ENCODE data around the gene SORT1. TPM values are rescaled to one million over a fixed set of nuclear protein-coding genes. Genes with fewer than 3 reads are reported as not detected.

The SORT1 gene
- total and polyA plus RNA-seq, 2 of the 8 experiments (the other 6 are each of a cell fraction or from before 2014, with no cell fraction given): 18.7 to 69.6 TPM

DNA sequence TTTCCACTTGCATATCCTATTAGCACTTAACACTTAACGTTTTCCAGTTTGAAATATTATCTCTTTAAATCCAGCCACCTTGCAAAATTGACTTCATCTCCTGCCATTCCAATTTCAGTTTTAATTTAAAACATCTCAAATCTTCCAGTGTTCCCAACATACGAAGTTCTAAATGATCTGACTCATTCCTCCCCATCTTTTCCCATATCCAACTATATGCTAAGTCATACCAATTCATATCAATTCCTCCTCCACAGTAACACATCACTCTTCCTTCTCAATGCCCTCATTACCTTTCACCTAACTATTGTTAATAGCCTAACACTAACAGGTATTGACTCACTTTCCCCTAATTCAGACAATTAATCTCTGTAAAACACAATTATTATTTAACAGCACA lies 25.8 kb upstream of the SORT1 start:
- no peak overlapping the region for H3K56ac ChIP-seq (replicated peaks; ENCODE audit: insufficient read length, low read depth, low read length)
- peaks cover 0 to 24% (median 10%) of the 10 kb centered on the region in 4 experiments; a peak in 6 of 8 replicates for H3K36me3 ChIP-seq (ENCODE audit: control insufficient read depth in 2 of 4, insufficient read depth in 4 of 4, low read length in 3 of 4)
- no peak overlapping the region for H3K18ac ChIP-seq (ENCODE audit: extremely low read depth, low read length)
- no peak overlapping the region for H2BK15ac ChIP-seq (ENCODE audit: low read length)
- H2BK5ac ChIP-seq (ENCODE audit: low read depth, low read length): no peak overlapping the region
- H3K79me2 ChIP-seq (ENCODE audit: control insufficient read depth in 1 of 2, insufficient read depth in 2 of 2, low read length in 2 of 2): peaks cover 12 to 59% of the 10 kb centered on the region in 2 experiments
- 89% methylated on average over 2 of the region's 2 CpGs; no CpG with 5 or more reads in 1 of the 2 experiments for WGBS, 2 experiments (ENCODE audit: extremely low coverage in 1 of 2, insufficient coverage in 1 of 2, insufficient read length in 1 of 2, insufficient replicate concordance in 2 of 2, low coverage in 1 of 2, low lambda C conversion rate in 2 of 2, missing lambda C conversion rate in 1 of 2)
- peaks cover 2% of the 10 kb centered on the region for H3K79me1 ChIP-seq (ENCODE audit: low read depth, low read length)
- no peak overlapping the region for H3K14ac ChIP-seq (ENCODE audit: insufficient read length)
- no peaks in the 10 kb centered on the region; a peak in 1 of 7 replicates for H3K4me1 ChIP-seq (replicated peaks in 1 of 4; ENCODE audit: control insufficient read depth in 3 of 4, insufficient read depth in 4 of 4, low read length in 3 of 4)
- no peaks in the 10 kb centered on the region for H3K27me3 ChIP-seq (replicated peaks in 1 of 4; ENCODE audit: control insufficient read depth in 3 of 4, extremely low read depth in 1 of 4, insufficient read depth in 3 of 4, low read length in 3 of 4)
- no peak overlapping the region for H3K23ac ChIP-seq (ENCODE audit: insufficient read length)
- H3K4me2 ChIP-seq (ENCODE audit: insufficient read depth in 1 of 2, low read depth in 2 of 2, low read length in 2 of 2): no peak overlapping the region
- H3K27ac ChIP-seq (ENCODE audit: low read depth, low read length): no peak overlapping the region
- H3K9ac ChIP-seq (replicated peaks in 1 of 4; ENCODE audit: extremely low read depth in 1 of 4, low read depth in 3 of 4, low read length in 3 of 4): no peak overlapping the region
- FAIRE-seq: no peak
- H4K91ac ChIP-seq (replicated peaks; ENCODE audit: insufficient read length, low read length): no peak overlapping the region
- TF ChIP-seq NRF1 (IDR thresholded peaks at IDR 0.05; ENCODE audit: low read depth, low read length) (no peak), HDAC6 (IDR thresholded peaks at IDR 0.05; ENCODE audit: low read depth, low read length) (no peak), SIX5 (IDR thresholded peaks at IDR 0.05; ENCODE audit: low read depth, low read length) (no peak), POU5F1 (IDR thresholded peaks at IDR 0.05; ENCODE audit: low read depth, low read length) (no peak), EP300 (IDR thresholded peaks at IDR 0.05; ENCODE audit: borderline replicate concordance in 1 of 2, low read depth in 2 of 2, low read length in 2 of 2) (no peak), KDM1A (IDR thresholded peaks at IDR 0.05; ENCODE audit: borderline replicate concordance, low read length) (no peak), CREB1 (IDR thresholded peaks at IDR 0.05) (no peak), BACH1 (IDR thresholded peaks at IDR 0.05; ENCODE audit: low read length) (no peak), JUN (IDR thresholded peaks at IDR 0.05; ENCODE audit: low read depth, low read length) (no peak), SAP30 (IDR thresholded peaks at IDR 0.05; ENCODE audit: insufficient read depth, insufficient replicate concordance, low read length) (no peak), NANOG (IDR thresholded peaks at IDR 0.05; ENCODE audit: insufficient read depth, low read depth, low read length, poor library complexity, severe bottlenecking) (no peak), KDM5A (IDR thresholded peaks at IDR 0.05; ENCODE audit: low read length) (no peak), TEAD4 (IDR thresholded peaks at IDR 0.05; ENCODE audit: low read depth, low read length) (no peak)
- no peak overlapping the region for H2AFZ ChIP-seq (ENCODE audit: low read length)
- H3K4ac ChIP-seq (replicated peaks; ENCODE audit: insufficient read length, low read depth, low read length): no peak overlapping the region
- H2BK12ac ChIP-seq (ENCODE audit: low read depth, low read length): no peak overlapping the region
- H2AK5ac ChIP-seq (ENCODE audit: low read depth, low read length): no peak overlapping the region
- H4K5ac ChIP-seq (ENCODE audit: insufficient read length, low read depth, low read length): no peak overlapping the region
- no peak for DNase-seq (ENCODE audit: low read depth in 1 of 2, low spot score in 2 of 2)
- no peaks in the 10 kb centered on the region; the same call in none of the 2 replicates for H3K23me2 ChIP-seq (ENCODE audit: low read depth, low read length)
- no peak overlapping the region for H2BK120ac ChIP-seq (replicated peaks; ENCODE audit: low read depth, low read length)
- no peaks in the 10 kb centered on the region for H3K9me3 ChIP-seq (ENCODE audit: insufficient read depth in 2 of 2, low read depth in 1 of 2, low read length in 1 of 2)
- no peak overlapping the region for H4K8ac ChIP-seq (ENCODE audit: extremely low read depth, insufficient read depth, low read length)
- no peak overlapping the region for H2BK20ac ChIP-seq (ENCODE audit: low read length)
- ChIA-PET POLR2A (ENCODE audit: partially characterized antibody) (interaction anchor here (0.9 kb wide), 1 partner anchor 25 kb away, joined by 3 read pairs; no protein-coding TSS in a partner anchor), CTCF (ENCODE audit: partially characterized antibody) (interaction anchor here (0.6 to 4.8 kb wide), 2 partner anchors 110 to 207 kb away, joined by 3 to 34 read pairs; no protein-coding TSS in a partner anchor)
- H4K20me1 ChIP-seq (replicated peaks in 1 of 2; ENCODE audit: control insufficient read depth in 1 of 2, insufficient read depth in 2 of 2, low read length in 2 of 2): peaks cover 6% of the 10 kb centered on the region in 2 experiments
- H3K4me3 ChIP-seq (ENCODE audit: extremely low read depth in 1 of 4, insufficient read depth in 2 of 4, low read depth in 3 of 4, low read length in 4 of 4): no peak overlapping the region
